NCI-H524 (cell line): ENCODE results near the gene TNFRSF12A.

Experiments used
- DNase-seq, 2 experiments: peaks; one replicate each; lab custom pipeline; 2025; lab: John Stamatoyannopoulos, UW

Gene TNFRSF12A

GRCh38 chr16:2986623-2987188 lies 33.5 kb upstream of the TNFRSF12A start:
- DNase-seq, result no peak

GRCh38 chr16:2987286-2987685 lies 32.9 kb upstream of the TNFRSF12A start:
- DNase-seq, result no peak

DNA sequence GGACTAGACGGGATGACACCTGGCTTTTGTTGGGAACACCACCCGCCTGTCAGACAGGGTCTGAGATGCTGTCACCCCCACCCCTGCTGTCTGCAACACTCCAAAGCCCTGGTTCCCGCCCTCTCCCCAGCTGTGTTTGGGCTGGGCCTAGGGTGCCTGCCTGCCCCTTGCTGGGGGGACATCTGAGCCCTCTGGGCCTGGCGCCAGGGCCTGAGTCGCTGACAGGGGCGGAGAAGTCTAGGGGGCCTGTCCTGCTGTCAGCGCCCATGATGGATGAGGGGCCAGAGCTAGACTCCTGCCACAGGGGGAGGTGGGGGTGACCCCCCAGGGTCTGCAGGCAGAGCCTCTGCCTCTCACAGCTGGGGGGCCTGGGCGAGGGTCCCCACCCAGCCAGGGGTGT lies 32.3 kb upstream of the TNFRSF12A start:
- DNase-seq, result peak; percentile 90 to 92

DNA sequence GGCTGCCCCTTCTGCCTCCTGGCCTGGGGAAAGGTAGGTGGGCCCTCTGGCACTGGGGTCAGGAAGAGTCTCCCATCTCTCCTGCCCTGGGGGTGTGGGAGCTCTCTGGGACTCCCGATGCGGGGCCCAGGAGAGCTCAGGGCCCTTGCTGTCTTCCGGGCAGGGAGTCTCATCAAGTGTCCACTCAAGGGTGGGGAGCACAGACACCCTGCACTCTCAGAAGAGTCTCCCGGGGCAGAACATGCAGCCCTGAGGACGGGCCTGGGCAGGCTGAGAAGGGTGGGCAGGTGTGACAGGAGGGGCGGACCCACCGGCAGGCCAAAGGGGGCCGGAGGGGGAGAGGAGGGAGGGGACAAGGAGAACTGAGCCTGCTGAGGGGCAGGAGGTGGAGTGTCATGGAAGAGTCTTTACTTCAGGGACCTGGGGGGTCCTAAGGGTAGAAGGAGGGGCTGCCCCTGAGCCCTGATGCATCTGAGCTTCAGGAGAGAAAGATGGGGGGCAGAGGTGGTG lies 31.5 kb upstream of the TNFRSF12A start:
- peak in 1 of 2 experiments; percentile 50 for DNase-seq

- no peak for DNase-seq
These were observed 29.3 kb upstream of the TNFRSF12A start for GRCh38 chr16:2990891-2991290.

DNA sequence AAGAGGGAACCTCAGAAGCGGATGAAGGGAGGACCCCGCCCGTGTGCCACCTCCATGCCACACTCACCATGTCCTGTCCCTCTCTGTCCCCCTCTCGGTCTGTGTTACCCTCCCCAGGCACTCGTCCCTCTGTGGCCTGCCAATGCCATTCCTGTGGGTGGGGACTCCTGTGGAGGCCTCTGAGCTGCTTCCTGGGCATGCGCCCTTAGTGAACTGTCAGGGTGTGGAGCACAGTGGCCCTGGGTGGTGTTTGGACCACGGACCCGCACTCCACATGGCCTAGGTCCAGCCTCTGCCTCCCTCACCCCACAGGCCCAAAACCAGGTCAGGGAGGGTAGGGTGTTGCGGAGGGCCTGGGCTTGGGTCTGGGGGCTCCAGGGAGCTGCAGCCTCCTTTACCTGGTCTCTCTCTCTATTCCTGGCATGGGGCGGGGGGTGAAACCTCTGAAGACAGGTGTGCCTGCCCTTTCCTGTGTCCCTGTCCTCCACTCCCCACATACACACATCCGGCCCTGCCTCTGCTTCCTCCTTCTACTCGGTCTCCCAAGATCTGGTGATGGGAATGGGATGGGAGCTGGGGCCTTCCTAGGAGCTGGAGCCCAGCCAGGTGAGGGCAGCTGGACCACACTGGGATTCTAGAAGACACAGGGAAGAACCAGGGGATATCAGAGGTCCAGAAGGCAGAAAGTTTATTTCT lies 28.5 kb upstream of the TNFRSF12A start:
- no peak for DNase-seq

DNA sequence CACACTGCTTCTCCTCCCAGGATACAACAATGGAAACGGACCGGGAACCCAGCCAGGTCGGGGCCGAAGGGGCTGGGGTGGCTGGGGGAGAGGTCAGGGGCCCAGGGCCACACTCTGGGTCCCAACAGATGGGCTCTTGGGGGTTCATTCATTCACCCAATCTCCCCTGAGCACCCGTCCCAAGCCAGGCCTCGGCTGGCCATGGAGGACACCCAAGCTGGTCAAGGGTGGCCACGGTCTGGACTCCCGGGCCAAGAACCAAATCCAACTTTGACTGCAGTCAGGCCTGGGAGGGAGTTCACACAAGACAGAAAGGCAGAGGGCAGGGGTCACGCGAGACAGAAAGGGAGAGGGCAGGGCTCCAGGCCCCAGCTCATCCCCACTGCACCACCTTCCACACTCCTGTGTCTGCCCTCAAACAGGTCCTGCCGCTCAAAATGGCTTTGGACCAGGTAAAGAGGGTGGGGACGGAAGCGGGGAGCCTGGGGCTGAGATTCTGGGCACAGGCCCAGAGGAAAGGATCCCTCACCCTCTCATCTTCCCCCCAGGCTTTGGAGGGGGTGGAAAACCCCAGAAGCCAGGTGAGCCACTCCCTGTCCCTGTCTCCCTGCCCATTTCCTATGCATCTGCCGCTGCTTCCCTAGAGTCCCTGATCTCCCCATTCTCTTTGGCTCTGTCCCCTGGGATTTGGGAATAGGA lies 27.6 kb upstream of the TNFRSF12A start:
- DNase-seq, result no peak

DNA sequence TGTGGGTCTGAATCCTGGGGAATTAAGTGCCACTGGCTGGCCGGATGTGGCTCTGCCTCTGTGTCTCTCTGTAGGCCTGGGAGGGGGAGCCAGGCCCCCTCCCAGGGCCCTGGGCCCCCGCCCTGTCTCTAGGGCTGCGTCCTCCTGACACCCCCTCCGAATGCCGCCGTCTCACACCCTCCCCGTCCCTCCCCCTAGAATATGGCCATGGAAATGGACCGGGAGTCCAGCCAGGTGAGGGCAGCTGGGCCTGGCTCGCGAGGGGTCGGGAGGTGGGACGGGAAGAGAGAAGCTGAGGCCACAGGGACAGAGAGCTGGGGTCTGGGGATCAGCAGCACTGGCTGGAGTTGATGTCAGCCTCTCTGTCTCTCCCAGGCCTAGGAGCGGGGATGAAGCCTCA lies 23.9 kb upstream of the TNFRSF12A start:
- no peak for DNase-seq

- DNase-seq, result no peak
These were observed 20.2 kb upstream of the TNFRSF12A start for GRCh38 chr16:2999929-3000328.

DNA sequence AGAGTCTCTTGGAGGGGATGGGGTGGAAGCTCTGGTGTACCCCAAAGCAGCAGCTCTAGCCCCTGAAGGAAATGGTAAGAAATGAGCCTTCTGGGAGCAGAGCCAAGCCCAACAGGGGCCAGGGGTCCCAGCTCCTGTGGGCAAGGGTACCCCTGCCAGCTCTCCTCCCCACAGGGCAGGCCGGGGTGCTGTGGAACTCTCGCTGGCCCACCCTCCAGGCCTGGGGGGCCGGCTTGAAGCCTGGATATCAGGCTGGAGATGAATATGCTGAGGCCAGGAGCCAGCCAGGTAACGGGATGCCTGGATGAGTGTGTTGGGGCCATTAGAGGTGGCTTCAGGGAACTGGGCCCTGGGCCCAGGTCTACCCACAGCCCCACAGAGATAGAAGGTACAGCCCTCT lies 19.6 kb upstream of the TNFRSF12A start:
- DNase-seq, result no peak

- no peak for DNase-seq
These were observed 18.9 kb upstream of the TNFRSF12A start for GRCh38 chr16:3001316-3001715.

DNA sequence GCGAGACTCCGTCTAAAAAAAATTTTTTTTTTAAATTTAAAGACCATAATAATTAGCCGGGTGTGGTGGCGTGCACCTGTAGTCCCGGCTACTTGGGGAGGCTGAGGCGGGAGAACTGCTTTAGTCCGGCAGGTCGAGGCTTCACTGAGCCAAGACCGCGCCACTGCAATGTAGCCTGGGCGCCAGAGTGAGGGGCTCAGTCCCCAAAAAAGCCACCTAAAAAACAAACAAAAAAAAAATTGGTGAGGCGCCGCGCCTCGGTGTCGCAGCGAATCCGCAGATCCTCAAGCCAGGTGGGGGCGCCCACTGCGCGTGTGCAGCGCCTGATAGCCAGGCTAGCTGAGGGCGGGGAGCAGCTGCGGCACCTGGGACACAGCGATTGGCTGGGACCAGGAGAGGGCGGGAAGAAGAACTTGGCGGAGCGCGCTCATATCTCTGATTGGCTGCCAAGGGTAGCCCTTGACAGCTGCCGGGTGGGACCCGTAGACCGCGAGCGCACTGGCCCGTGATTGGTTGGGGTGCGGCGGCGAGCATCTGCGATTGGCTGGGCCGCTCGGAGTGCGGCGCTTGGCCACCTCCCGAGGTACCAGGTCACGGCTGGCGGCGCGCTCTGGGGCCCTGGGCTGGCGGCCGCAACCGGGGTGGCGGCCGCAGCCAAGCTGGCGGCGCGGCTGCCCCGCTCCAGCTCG lies 16.4 kb upstream of the TNFRSF12A start:
- peak; percentile 98 to 100 for DNase-seq

- DNase-seq, result peak in 1 of 2 experiments; percentile 33
These were observed 15.8 kb upstream of the TNFRSF12A start for GRCh38 chr16:3004319-3004718.

GRCh38 chr16:3004781-3005284 lies 15.3 kb upstream of the TNFRSF12A start:
- no peak for DNase-seq

DNA sequence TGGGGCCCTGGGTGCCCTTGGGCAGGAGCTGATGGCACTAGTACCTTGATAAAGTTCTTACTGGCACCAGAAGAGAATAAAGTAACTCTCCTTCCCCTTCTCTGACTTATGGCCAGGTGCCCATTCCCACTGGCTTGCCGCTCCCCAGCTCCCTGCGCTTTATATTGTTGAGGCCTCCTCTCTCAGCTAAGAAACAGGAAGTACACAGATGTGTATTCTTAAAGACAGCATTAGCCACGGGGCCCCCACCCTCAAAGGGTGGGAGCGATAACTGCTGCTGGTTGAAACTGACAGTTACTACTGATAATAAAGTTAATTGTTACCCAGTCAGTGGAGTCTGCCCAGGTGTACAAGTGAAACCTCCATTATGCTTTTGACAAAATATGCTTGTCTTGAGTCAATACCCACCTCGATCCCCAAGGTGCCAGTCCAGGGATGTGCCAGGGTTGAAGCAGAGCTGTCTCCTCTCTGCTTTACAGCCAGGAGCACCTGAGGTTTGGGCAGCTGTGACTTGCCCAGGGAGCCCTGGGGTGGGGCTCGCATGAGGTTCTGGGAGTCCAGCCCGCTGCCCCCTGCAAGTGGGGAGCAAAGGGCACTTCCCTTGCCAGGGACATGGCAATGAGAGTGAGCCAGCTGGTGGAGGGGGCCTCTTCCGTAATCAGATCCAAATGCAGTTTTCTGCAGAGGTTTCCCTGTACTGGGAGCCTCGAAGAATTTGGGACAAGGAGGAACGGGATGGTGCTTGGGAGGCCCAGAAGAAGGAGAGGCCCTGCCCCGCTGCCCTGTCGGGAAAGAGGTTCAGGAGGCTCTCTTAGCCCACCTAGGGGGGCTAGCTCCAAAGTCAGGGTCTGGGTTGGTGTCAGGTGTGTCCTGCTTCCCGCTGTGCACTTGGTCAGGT lies 12.9 kb upstream of the TNFRSF12A start:
- DNase-seq, result no peak

- no peak for DNase-seq
These were observed 12.0 kb upstream of the TNFRSF12A start for GRCh38 chr16:3007957-3008689.

- DNase-seq, result no peak
These were observed 11.5 kb upstream of the TNFRSF12A start for GRCh38 chr16:3008690-3009037.

DNA sequence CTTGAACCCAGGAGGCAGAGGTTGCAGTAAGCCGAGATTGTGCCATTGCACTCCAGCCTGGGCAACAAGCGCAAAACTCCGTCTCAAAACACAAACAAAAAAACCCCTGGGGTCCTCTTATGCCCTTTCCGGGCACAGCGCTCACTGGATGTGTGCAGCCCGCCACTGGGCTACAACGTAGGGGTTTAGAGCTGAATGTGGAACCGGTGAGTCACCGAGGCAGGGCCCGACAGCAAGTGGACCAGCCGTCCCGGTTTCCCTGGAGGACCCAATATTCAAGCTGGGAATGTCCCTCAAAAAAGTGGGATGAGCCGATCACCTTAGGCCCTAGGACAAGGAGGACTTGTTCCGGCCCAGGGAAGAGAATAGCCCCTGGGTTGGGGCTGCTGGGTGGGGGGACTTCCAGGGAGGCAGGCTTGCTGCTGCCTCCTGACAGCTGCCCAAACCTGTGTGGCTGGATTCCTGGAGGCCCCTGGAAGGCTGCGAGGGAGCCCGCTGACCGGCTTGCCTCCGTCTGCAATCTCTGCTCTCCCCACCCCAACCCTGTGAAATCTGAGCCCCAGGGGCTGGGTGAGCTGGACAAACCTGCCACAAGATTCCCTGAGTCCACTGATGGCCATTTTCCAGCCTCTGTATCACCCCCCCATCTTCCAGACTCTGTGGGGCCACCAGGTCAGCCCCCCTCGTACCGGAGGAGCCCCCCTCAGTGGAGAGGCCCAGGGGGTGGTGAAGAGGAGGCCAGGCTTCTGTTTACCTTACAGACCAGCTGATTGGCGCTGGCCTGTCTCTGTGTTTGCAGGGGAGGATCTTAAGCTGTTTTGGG lies 10.4 kb upstream of the TNFRSF12A start:
- no peak for DNase-seq

DNA sequence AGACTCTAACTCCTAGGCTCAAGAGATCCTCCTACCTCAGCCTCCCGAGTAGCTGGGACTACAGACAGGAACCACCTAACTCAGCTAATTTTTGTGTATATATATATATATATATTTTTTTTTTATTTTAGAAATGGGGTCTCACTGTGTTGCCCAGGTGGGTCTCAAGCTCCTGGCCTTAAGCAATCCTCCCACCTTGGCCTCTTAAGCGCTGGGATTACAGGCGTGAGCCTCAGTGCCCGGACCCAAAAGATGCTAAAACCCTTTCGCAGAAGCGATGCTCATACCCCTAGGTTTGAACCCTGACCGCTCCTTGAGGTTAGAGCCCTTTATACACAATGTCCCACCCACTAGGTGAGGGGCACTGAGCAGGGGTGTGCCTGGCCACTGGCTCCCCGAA lies 9.7 kb upstream of the TNFRSF12A start:
- no peak for DNase-seq

GRCh38 chr16:3012246-3012645 lies 7.9 kb upstream of the TNFRSF12A start:
- DNase-seq, result peak in 1 of 2 experiments; percentile 45
